Stimulated activated CD4-positive, alpha-beta T cell treated with anti-CD3 and anti-CD28 coated beads, Interleukin-4, amount 100 ng/mL, for 1 hour (primary cell): Measurements from ENCODE around the gene TEX19.
A peak's percentile ranks its signal among the peaks of the same experiment; 100 is the strongest.
"Not testable (repeated sequence)": the region's sequence is repeated elsewhere in the genome, so short reads cannot be mapped to it uniquely, and the experiment has no call there.

Source experiments
- DNase-seq: peaks from one replicate; pipeline ENCODE4 v3.0.0-alpha.2; 2020

TEX19 gene

GRCh38 chr17:82392209-82392920, 33.3 kb downstream of the TEX19 start:
- DNase-seq = no peak

DNA sequence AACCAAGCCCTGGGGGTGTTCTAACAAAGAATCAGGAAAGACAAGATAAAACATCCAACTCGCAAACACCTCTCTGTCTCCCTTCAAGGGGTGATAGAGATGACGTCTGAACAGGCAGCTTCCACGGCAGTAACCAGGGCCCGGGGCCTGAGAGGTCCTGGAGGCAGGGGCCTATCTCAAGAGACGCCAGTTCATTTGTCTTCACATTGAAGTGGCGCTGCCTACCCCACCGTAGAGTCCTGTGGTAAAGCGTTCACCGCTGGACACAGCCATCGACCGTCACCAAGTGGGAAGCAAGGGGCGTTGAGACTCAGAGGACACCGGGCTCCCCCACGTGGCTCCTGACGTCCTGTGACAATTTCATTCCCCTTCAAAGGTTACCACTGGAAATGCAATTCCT, 33.9 kb downstream of the TEX19 start:
- no peak for DNase-seq

DNA sequence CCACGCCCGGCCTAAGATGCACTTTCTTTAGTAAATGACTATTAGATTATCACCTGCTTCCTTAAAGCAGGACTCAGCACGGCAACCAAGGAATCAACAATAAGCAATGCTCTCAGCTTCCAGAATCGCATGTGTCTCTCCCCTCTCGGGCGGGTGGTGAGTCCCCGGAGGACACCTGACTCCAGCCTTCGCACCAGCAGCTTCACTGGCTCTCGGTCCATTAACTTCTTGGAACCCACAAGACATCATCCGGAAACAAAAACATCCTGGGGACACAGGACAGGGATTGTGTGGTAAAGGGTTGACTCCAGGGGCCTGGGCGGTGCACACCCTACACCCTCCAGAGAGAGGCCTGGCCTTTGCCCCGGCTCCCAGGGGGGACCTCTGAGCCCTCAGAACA, 35.2 kb downstream of the TEX19 start:
- DNase-seq = no peak

DNA sequence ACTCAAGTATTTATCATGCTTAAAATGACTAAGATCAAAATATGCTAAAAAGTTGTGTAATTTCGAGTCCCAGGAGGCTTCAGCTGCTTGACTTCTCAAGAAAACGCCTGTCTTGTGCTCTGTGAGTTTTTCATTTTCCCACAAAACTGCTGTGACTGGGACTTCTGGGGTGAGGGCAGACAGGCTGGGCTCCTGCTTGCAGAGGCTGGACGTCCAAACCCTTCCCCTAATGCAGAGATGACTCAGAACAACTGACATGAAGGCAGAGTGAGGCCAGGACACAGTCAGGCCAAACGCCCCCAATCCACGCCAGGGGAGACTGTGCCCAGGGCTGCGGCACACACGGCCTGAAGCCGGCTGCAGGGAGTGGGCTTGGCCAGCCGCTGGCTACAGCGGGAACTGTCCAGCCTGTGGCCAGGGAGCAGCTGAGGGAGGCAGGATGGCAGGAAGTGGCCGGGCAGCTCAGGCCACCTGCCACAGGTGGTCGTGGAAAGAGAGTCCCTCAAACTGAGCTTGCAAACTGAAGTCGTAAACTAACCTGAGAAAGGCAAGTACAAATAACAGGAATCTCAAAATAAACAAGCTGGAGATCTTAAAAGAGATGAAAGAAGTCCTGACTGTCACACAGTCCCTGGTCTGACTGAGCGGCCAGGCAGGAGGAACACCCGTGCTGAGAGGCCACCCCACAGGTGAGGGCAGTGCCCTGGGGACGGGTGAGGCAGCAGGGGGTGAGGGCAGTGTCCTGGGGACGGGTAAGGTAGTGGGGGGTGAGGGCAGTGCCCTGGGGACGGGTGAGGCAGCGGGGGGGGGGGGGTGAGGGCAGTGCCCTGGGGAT, 37.8 kb downstream of the TEX19 start:
- no peak for DNase-seq

DNA sequence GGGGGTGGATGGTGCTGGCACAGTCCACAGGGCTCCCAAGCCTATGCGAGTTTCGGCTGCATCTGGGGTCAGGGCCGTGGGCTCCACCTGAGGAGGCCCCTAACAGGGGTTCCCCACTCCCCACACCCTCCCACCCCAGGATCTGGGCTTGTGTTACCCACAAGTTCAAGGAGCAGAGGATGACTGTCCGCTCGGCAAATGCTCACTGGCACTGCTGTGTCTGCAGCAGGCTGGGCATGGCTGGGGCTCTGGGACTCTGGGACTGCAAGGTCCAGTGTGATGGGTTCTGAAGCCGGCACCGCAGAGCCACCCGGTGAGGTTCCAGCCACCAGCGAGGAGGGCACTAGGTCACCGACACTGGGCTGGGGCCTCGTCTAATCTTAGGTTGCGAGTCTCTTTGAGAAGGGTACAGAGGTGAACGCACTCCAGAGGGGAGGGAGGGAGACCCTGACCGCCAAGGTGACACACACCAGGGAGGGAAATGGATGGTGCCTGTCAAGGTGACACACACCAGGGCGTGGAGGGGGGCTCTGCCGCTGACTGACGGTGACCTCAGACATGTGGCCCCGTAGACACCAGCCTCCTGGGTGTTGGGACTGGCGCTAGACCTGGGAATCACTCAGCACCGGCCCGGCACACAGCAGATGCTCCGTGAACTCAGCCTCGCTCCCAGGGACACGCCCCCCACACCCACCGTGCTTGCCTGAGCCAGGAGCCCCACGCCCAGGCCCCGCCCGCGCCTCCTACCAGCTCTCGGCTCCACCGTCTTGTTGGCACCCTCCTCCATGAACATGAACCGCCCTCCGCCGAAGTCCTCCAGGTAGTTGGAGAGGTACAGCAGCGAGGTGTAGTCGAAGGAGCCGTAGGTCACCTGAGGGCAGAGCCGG, 38.6 kb downstream of the TEX19 start:
- DNase-seq = no peak

- DNase-seq = no peak
Measured at GRCh38 chr17:82399041-82399441, 40.0 kb downstream of the TEX19 start.

DNA sequence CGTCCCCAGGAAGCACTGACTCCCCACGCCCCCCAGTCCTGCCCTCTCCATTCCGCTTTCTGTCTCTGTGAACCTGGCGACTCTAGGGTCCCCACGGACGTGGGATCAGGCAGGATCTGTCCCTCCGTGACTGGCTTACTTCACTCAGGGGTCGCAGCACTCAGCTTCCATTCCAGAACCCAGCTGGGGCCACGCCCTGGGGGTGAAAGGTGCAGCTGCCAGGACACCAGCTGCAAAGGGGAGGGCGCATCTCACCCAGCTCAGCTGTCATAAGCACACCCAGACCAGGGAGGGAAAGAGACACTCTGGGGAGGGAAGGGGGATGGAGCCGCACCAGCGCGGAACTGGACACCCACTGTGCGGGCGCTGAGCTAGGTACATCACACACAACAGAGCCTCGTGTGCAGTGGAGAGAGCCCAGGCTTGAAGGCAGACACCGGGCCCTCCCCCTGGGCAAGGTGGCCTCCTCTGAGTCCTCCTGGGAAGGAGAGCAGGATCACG, 40.6 kb downstream of the TEX19 start:
- no peak for DNase-seq

DNA sequence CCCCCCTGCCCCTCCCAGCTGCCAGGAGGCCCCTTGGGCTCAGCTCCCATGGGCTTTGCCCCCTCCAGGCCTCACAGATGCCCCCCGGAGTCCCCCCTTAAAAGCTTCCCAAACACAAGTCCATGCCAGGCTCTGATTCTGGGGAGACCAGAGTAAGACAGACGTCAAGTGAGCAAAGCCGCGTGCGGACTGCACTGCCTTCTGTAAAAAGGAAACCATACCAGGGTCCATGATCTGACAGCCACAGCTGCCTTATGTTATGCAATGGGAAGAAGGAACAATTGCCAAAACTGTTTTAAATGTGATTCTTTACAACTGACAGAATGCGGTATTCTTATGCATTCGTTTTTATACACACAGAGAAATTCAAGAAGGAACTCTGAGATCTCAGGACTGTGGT, 41.2 kb downstream of the TEX19 start:
- DNase-seq = no peak

- peak; percentile 43 for DNase-seq
Measured at GRCh38 chr17:82400830-82401229, 41.8 kb downstream of the TEX19 start.

DNA sequence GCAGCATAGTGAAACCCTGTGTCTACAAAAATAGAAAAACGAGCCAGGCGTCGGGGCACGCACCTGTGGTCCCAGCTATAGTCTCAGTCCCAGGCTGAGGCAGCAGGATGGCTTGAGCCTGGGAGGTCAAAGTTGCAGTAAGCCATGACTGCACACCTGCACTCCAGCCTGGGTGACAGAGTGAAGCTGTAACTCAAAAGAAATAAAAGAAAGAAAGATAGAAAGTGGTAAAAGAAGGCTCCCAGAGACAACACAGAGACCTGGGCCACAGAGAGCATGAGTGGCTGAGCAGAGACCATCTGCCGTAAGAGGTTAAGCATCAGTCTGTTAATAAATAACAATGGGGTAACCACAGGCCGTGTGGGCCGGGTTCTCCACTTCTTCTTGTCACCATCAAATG, 43.8 kb downstream of the TEX19 start:
- DNase-seq = no peak

GRCh38 chr17:82403662-82404660, 44.9 kb downstream of the TEX19 start:
- no peak for DNase-seq

- no peak for DNase-seq
Measured at GRCh38 chr17:82405051-82405450, 46.0 kb downstream of the TEX19 start.

DNA sequence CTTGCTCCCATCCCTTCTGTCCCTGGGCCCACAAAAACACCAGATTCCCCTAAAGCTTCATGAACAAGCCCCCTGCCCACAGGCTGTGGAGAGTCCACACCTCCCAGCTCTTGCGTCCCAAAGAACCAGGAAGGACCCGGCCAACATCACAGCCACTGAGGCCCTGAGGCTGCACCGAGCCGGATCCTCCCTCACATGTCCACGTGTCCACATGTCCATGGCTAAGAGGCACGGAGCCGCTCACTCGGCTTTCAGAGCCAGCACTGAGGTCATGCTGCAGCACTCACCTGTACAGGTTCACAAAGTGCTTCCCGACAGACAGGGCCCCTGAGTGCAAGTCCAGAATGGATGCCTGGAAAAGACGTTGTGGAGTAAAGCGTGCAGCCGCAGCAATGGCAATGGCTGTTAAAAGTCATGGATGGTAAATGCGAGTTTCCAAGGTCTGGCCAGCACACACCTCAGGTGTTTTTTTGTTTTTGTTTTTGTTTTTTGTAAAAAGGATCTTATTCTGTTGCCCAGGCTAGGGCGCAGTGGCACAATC, 47.2 kb downstream of the TEX19 start:
- no peak for DNase-seq

- DNase-seq = no peak
Measured at GRCh38 chr17:82407255-82407654, 48.2 kb downstream of the TEX19 start.

- no peak for DNase-seq
Measured at GRCh38 chr17:82408288-82408937, 49.4 kb downstream of the TEX19 start.

DNA sequence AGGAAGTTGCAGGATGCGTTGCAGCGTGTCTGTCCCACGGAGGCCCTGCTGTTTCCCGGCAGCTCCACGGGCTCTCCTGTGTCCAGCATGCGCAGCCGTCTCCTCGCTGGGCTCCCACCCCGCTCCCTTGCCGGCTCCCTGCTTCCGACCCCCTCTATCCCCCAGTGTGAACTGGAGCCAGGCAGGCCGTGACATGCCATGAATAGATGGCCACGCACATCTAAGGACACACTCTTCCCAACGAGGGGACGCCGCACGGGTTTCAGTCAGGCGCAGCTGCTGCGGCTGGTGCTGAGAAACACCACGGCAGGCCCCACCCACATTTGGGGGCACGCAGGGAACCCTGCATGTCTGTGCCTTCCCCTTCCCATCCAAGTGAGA, 49.9 kb downstream of the TEX19 start:
- DNase-seq = no peak

DNA sequence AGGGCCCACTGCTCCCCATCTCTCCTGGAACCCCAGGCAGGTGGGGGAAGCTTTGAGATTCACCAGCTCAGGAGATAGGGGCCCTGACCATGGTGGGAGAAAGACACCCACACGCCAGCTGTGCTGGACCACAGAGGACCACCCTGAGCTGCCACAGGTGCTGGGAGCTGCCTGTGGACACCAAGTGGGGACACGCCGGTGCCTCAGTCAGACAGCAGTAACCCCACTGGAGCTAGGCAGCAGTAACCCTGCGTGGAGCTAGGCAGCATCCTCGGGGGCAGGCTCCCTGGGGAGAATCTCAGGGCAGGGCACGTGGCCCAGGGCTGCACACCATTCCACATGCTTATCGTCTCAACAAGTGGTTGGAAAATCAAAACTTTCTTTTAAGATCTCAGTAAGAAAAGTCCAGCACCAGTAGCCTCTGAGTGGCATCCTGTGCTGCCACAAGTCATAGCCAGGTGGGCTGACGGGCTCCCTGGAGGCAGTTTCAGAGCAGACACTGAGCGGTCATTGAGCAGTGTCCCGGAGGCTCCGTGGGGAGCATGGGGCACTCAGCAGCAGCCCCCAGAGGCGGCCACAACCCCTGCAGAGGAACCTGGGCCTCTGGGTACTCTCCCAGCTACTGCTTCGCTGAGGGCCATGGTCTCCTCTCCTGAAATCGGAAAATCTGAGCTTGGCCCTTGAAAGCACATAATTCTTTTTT, 51.1 kb downstream of the TEX19 start:
- DNase-seq = no peak

GRCh38 chr17:82411396-82412053, 52.5 kb downstream of the TEX19 start:
- DNase-seq = no peak

DNA sequence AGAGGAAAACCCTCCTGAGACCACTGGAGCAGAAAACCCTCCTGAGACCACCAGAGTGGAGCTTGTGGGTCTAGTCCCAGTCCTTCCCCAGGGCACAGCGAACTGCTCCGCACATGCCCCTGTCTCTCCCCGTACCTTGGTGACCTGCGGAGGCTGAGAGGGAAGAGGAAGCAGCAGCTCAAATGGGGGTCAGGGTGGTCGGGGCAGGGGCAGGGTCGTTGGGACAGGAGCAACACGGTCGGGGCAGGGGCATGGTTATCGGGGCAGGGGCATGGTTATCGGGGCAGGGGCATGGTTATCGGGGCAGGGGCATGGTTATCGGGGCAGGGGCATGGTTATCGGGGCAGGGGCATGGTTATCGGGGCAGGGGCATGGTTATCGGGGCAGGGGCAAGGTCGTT, 53.0 kb downstream of the TEX19 start:
- DNase-seq = not testable (repeated sequence)
